ENCODE results near the gene SEC24A. TPM values are rescaled to one million over a fixed set of nuclear protein-coding genes. Genes with fewer than 3 reads are reported as not detected.

SEC24A gene
- total RNA-seq, 1 experiment from 2014 or later, result 30.4 TPM

GRCh38 chr5:134769206-134769605 is 120.6 kb downstream of the SEC24A start:
- H3K56ac ChIP-seq (ENCODE audit: insufficient read length, low read depth, low read length), result no peak overlapping the region
- H2BK20ac ChIP-seq (ENCODE audit: low read depth, low read length, poor library complexity, severe bottlenecking), result no peak overlapping the region
- no peak overlapping the region for H2BK5ac ChIP-seq (ENCODE audit: insufficient read length, low read length)
- H4K91ac ChIP-seq (ENCODE audit: insufficient read length, low read depth, low read length), result no peak overlapping the region
- no peaks in the 10 kb centered on the region for H3K79me2 ChIP-seq (ENCODE audit: insufficient read depth, low read length)
- no peak overlapping the region for H3T11ph ChIP-seq (ENCODE audit: low read length)
- no peaks in the 10 kb centered on the region for H4K20me1 ChIP-seq (ENCODE audit: control insufficient read depth, insufficient read depth, insufficient read length)
- H3K4me3 Mint-ChIP-seq, result no peak overlapping the region; a peak in 1 of 5 replicates
- H4K8ac ChIP-seq (replicated peaks; ENCODE audit: insufficient read length, low read depth, low read length), result no peak overlapping the region
- H2BK120ac ChIP-seq (ENCODE audit: low read depth, low read length, poor library complexity, severe bottlenecking), result no peak overlapping the region
- H3K9ac ChIP-seq (ENCODE audit: extremely low read depth, insufficient read length, low read length), result no peak overlapping the region
- H3K14ac ChIP-seq (ENCODE audit: insufficient read depth, low read length), result no peak overlapping the region
- no peak overlapping the region for H2AFZ ChIP-seq (ENCODE audit: low read length)
- H4K5ac ChIP-seq (ENCODE audit: insufficient read length, low read depth, low read length), result no peak overlapping the region
- no peaks in the 10 kb centered on the region for H3K4me1 ChIP-seq (ENCODE audit: insufficient read depth, low read length)
- no peaks in the 10 kb centered on the region for H3K79me1 ChIP-seq (ENCODE audit: insufficient read depth, low read depth, low read length, poor library complexity, severe bottlenecking)
- no peak overlapping the region for H2AK5ac ChIP-seq (ENCODE audit: insufficient read length, low read length)
- H3K27me3 ChIP-seq (ENCODE audit: insufficient read depth, low read length), result no peaks in the 10 kb centered on the region
- no peaks in the 10 kb centered on the region for H3K27me3 Mint-ChIP-seq (ENCODE audit: low read depth)
- H3K4ac ChIP-seq (ENCODE audit: low read depth, low read length), result no peak overlapping the region
- DNase-seq, result no peak
- H3K23me2 ChIP-seq (ENCODE audit: insufficient read length, low read depth, low read length, poor library complexity, severe bottlenecking), result no peaks in the 10 kb centered on the region
- no peak overlapping the region for H3K18ac ChIP-seq (ENCODE audit: insufficient read length, low read depth, low read length)
- H2BK12ac ChIP-seq (ENCODE audit: insufficient read length, low read depth, low read length), result no peak overlapping the region
- no peaks in the 10 kb centered on the region for H3K9me3 Mint-ChIP-seq
- H3K9me3 ChIP-seq (ENCODE audit: control insufficient read depth, low read depth, low read length), result no peaks in the 10 kb centered on the region
- no peak overlapping the region for H3K27ac ChIP-seq (ENCODE audit: insufficient read length, low read depth, low read length)
- H3K4me2 ChIP-seq (ENCODE audit: insufficient read depth, insufficient read length, low read length), result no peak overlapping the region
- H3K4me1 Mint-ChIP-seq, result no peaks in the 10 kb centered on the region
- H3K36me3 Mint-ChIP-seq (ENCODE audit: insufficient read depth in 1 of 3, low read depth in 3 of 3), result peaks cover 46 to 90% (median 82%) of the 10 kb centered on the region in 3 experiments; a peak in 6 of 7 replicates
- no peak overlapping the region for H2BK15ac ChIP-seq (ENCODE audit: low read depth, low read length)
- no peak overlapping the region for H3K23ac ChIP-seq (ENCODE audit: insufficient read length, low read depth, low read length)
- no peak for TF ChIP-seq CTCF (conservative IDR thresholded peaks at IDR 0.05)
- WGBS (ENCODE audit: extremely low coverage, insufficient read length, low lambda C conversion rate), result no CpG with 5 or more reads among the region's 4 CpGs
- peak overlapping the region in 1 of 3 experiments; percentile 83; a peak in 1 of 7 replicates for H3K27ac Mint-ChIP-seq
